Mesendoderm (in vitro differentiated cells): ENCODE data around the gene RASSF8.

Experiments
- DNase-seq: peaks from one replicate; pipeline ENCODE4 v3.0.0; 2013
- H2AK5ac ChIP-seq: 2 replicates; pipeline ENCODE4 v1.6.1; 2013; ENCODE audit warnings: low read length, inconsistent platforms
- H2BK120ac ChIP-seq: 2 replicates; pipeline ENCODE4 v1.6.1; 2013; ENCODE audit warnings: low read depth, mild to moderate bottlenecking, low read length, moderate library complexity, mixed read lengths
- H2BK15ac ChIP-seq: replicated peaks from 2 replicates; pipeline ENCODE4 v1.6.1; 2013; ENCODE audit warnings: low read depth, mild to moderate bottlenecking, moderate library complexity
- H2BK5ac ChIP-seq: 2 replicates; pipeline ENCODE4 v1.6.1; 2013; ENCODE audit warnings: low read length, inconsistent platforms
- H3K18ac ChIP-seq: 2 replicates; pipeline ENCODE4 v1.6.1; 2013; ENCODE audit warnings: mild to moderate bottlenecking, low read length, mixed read lengths
- H3K23ac ChIP-seq: one replicate; pipeline ENCODE4 v1.6.1; 2013; ENCODE audit warnings: low read length
- H3K27ac ChIP-seq: 2 replicates; pipeline ENCODE4 v1.5.1; 2013; ENCODE audit warnings: low read depth, mild to moderate bottlenecking, inconsistent platforms, low read length, moderate library complexity
- H3K27me3 ChIP-seq: 2 replicates; pipeline ENCODE4 v1.6.1; 2013; ENCODE audit warnings: low read length, control low read depth, mild to moderate bottlenecking, inconsistent platforms; ENCODE audit not compliant: insufficient read depth, poor library complexity
- H3K36me3 ChIP-seq: 2 replicates; pipeline ENCODE4 v1.6.1; 2013; ENCODE audit warnings: low read length, inconsistent platforms; ENCODE audit not compliant: control insufficient read depth, insufficient read depth
- H3K4ac ChIP-seq: one replicate; pipeline ENCODE4 v1.6.1; 2013; ENCODE audit warnings: low read depth, mild to moderate bottlenecking, low read length, moderate library complexity
- H3K4me1 ChIP-seq: 2 replicates; pipeline ENCODE4 v1.6.1; 2013; ENCODE audit warnings: low read depth, low read length, inconsistent platforms; ENCODE audit not compliant: control insufficient read depth
- H3K4me2 ChIP-seq: 2 replicates; pipeline ENCODE4 v1.6.1; 2013; ENCODE audit warnings: low read length
- H3K4me3 ChIP-seq: 2 replicates; pipeline ENCODE4 v1.5.1; 2013; ENCODE audit warnings: mild to moderate bottlenecking, low read length
- H3K56ac ChIP-seq: one replicate; pipeline ENCODE4 v1.6.1; 2013; ENCODE audit warnings: low read length
- H3K79me1 ChIP-seq: 2 replicates; pipeline ENCODE4 v1.6.1; 2013; ENCODE audit warnings: low read length, inconsistent platforms
- H3K79me2 ChIP-seq: 2 replicates; pipeline ENCODE4 v1.6.1; 2013; ENCODE audit warnings: mild to moderate bottlenecking, low read length; ENCODE audit not compliant: control insufficient read depth, insufficient read depth
- H3K9ac ChIP-seq: 2 replicates; pipeline ENCODE4 v1.6.1; 2013; ENCODE audit warnings: low read length, inconsistent platforms
- H4K5ac ChIP-seq: one replicate; pipeline ENCODE4 v1.6.1; 2013; ENCODE audit warnings: low read length
- H4K8ac ChIP-seq: one replicate; pipeline ENCODE4 v1.6.1; 2013; ENCODE audit warnings: low read depth, mild to moderate bottlenecking, control low read depth, low read length, moderate library complexity
- WGBS: extraction: QIAGEN DNeasy Blood & Tissue Kit; methylation state at CpG from one replicate; pipeline ENCODE4 v1.1.7; 2013; ENCODE audit warnings: low lambda C conversion rate, missing lambda C conversion rate; ENCODE audit not compliant: insufficient coverage; ENCODE audit errors: extremely low coverage; 5-methylcytosine and 5-hydroxymethylcytosine counted together

The RASSF8 gene

DNA sequence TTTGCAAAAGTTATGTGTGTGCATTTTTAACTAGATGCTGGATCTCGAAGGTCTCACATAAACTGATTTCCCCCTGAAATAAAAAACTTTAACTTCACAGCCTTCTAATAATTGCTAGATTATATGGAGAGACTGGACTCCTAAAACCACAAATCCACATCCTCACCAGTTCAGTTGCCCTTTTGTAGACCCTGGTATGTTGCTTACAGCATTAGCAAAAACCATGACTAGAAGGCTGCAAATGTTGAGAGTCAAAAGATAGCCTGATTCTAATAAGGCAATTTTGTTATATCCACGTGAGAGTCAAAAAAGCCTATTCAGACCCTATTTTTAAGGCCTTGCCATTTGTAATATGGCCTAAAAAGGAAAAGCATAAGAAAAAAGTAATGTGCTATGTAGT, 37.4 kb downstream of the RASSF8 start:
- no peak overlapping the region for H3K27ac ChIP-seq
- no peak for DNase-seq
- H3K9ac ChIP-seq, result no peak overlapping the region
- no peak overlapping the region for H2AK5ac ChIP-seq
- no peak overlapping the region for H3K18ac ChIP-seq
- H4K5ac ChIP-seq, result no peak overlapping the region
- no peak overlapping the region for H4K8ac ChIP-seq
- H3K79me1 ChIP-seq, result peaks cover 7% of the 10 kb centered on the region
- no peak overlapping the region for H3K4me3 ChIP-seq
- no peak overlapping the region for H3K23ac ChIP-seq
- peaks cover 18% of the 10 kb centered on the region for H3K79me2 ChIP-seq
- H3K27me3 ChIP-seq, result no peaks in the 10 kb centered on the region
- no peak overlapping the region for H2BK5ac ChIP-seq
- WGBS, result no CpG with 5 or more reads among the region's 2 CpGs
- no peaks in the 10 kb centered on the region for H3K36me3 ChIP-seq
- H3K56ac ChIP-seq, result no peak overlapping the region
- H3K4me2 ChIP-seq, result no peak overlapping the region
- peak overlapping the region; percentile 36 for H2BK15ac ChIP-seq
- peaks cover 6% of the 10 kb centered on the region for H3K4me1 ChIP-seq
- H3K4ac ChIP-seq, result no peak overlapping the region
- H2BK120ac ChIP-seq, result no peak overlapping the region

DNA sequence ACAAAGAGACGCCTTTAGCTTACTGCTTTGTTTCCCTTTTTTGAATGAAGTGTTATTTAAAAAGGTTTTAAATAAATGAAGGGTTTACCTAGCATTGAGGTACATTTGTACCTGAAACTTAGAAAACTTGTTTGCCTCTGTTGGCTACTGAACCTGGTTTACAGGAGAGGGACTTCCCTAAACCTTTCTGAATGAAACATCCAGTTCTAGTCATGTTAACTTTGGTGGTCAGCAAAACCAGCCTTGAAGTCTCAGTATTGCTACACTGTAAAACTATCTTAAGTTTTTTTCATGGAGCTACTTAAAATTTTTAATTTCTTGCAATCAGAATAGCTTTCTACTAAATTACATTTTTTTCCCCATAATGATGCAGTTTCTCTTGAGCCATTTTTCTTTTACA, 38.2 kb downstream of the RASSF8 start:
- no CpG with 5 or more reads among the region's 1 CpG for WGBS
- no peak overlapping the region for H2BK120ac ChIP-seq
- H3K4me1 ChIP-seq, result peaks cover 6% of the 10 kb centered on the region
- H2BK15ac ChIP-seq, result no peak overlapping the region
- no peak overlapping the region for H3K4me3 ChIP-seq
- H3K18ac ChIP-seq, result no peak overlapping the region
- H4K5ac ChIP-seq, result no peak overlapping the region
- no peak overlapping the region for H3K9ac ChIP-seq
- H2BK5ac ChIP-seq, result no peak overlapping the region
- H3K79me1 ChIP-seq, result peaks cover 5% of the 10 kb centered on the region
- H2AK5ac ChIP-seq, result no peak overlapping the region
- H3K4ac ChIP-seq, result no peak overlapping the region
- H3K4me2 ChIP-seq, result no peak overlapping the region
- peaks cover 14% of the 10 kb centered on the region for H3K79me2 ChIP-seq
- no peaks in the 10 kb centered on the region for H3K36me3 ChIP-seq
- H3K23ac ChIP-seq, result no peak overlapping the region
- no peak overlapping the region for H4K8ac ChIP-seq
- peak overlapping the region; percentile 45 for H3K56ac ChIP-seq
- H3K27ac ChIP-seq, result no peak overlapping the region
- DNase-seq, result no peak
- H3K27me3 ChIP-seq, result no peaks in the 10 kb centered on the region

- peaks cover 12% of the 10 kb centered on the region for H3K79me2 ChIP-seq
- H3K23ac ChIP-seq, result no peak overlapping the region
- H4K5ac ChIP-seq, result no peak overlapping the region
- peak; percentile 96 for DNase-seq
- no peak overlapping the region for H3K4me3 ChIP-seq
- no peak overlapping the region for H3K9ac ChIP-seq
- H2BK5ac ChIP-seq, result no peak overlapping the region
- no peak overlapping the region for H2BK15ac ChIP-seq
- peaks cover 4% of the 10 kb centered on the region for H3K4me1 ChIP-seq
- H3K79me1 ChIP-seq, result peaks cover 4% of the 10 kb centered on the region
- no peak overlapping the region for H3K4me2 ChIP-seq
- H2AK5ac ChIP-seq, result no peak overlapping the region
- H3K27ac ChIP-seq, result no peak overlapping the region
- no peak overlapping the region for H3K18ac ChIP-seq
- H3K27me3 ChIP-seq, result no peaks in the 10 kb centered on the region
- no peak overlapping the region for H3K4ac ChIP-seq
- no peak overlapping the region for H3K56ac ChIP-seq
- H2BK120ac ChIP-seq, result no peak overlapping the region
- no CpG with 5 or more reads among the region's 6 CpGs for WGBS
- no peak overlapping the region for H4K8ac ChIP-seq
- H3K36me3 ChIP-seq, result no peaks in the 10 kb centered on the region
Observed at GRCh38 chr12:25997201-25997963, 38.9 kb downstream of the RASSF8 start.

- WGBS, result no CpG with 5 or more reads among the region's 4 CpGs
- no peak overlapping the region for H3K18ac ChIP-seq
Observed at GRCh38 chr12:26000898-26001297, 42.4 kb downstream of the RASSF8 start.

GRCh38 chr12:26001530-26001929, 43.0 kb downstream of the RASSF8 start:
- H4K5ac ChIP-seq, result no peak overlapping the region
- H3K18ac ChIP-seq, result no peak overlapping the region
- no peak overlapping the region for H3K4ac ChIP-seq
- peaks cover 8% of the 10 kb centered on the region for H3K79me2 ChIP-seq
- H3K4me1 ChIP-seq, result no peaks in the 10 kb centered on the region
- H3K4me2 ChIP-seq, result no peak overlapping the region
- DNase-seq, result peak; percentile 66
- no peak overlapping the region for H3K9ac ChIP-seq
- H3K23ac ChIP-seq, result no peak overlapping the region
- no peak overlapping the region for H3K27ac ChIP-seq
- no peak overlapping the region for H2BK5ac ChIP-seq
- no peak overlapping the region for H3K56ac ChIP-seq
- H3K79me1 ChIP-seq, result peaks cover 10% of the 10 kb centered on the region
- no CpG with 5 or more reads among the region's 2 CpGs for WGBS
- H3K4me3 ChIP-seq, result no peak overlapping the region
- H2BK120ac ChIP-seq, result no peak overlapping the region
- no peaks in the 10 kb centered on the region for H3K36me3 ChIP-seq
- H2BK15ac ChIP-seq, result no peak overlapping the region
- no peak overlapping the region for H4K8ac ChIP-seq
- H2AK5ac ChIP-seq, result no peak overlapping the region
- H3K27me3 ChIP-seq, result no peaks in the 10 kb centered on the region

More at GRCh38 chr12:26000898-26001297, 42.4 kb downstream of the RASSF8 start:
- Histone ChIP-seq H3K4me2 (no peak overlapping the region), H3K56ac (no peak overlapping the region), H4K8ac (peak overlapping the region; percentile 76), H2BK120ac (no peak overlapping the region), H4K5ac (no peak overlapping the region), H3K4me1 (no peaks in the 10 kb centered on the region), H3K9ac (no peak overlapping the region), H3K23ac (no peak overlapping the region), H2BK15ac (no peak overlapping the region), H3K79me1 (peaks cover 9% of the 10 kb centered on the region), H3K4ac (no peak overlapping the region), H3K79me2 (peaks cover 8% of the 10 kb centered on the region), H3K4me3 (no peak overlapping the region), H3K36me3 (no peaks in the 10 kb centered on the region), H2BK5ac (no peak overlapping the region), H3K27me3 (no peaks in the 10 kb centered on the region), H3K27ac (no peak overlapping the region), H2AK5ac (no peak overlapping the region)
- no peak for DNase-seq

- Histone ChIP-seq H3K56ac (no peak overlapping the region), H2BK5ac (no peak overlapping the region), H2BK15ac (no peak overlapping the region), H3K27me3 (no peaks in the 10 kb centered on the region), H4K5ac (no peak overlapping the region), H3K36me3 (no peaks in the 10 kb centered on the region), H3K4ac (no peak overlapping the region), H3K4me2 (no peak overlapping the region), H3K4me3 (no peak overlapping the region), H3K23ac (no peak overlapping the region), H3K9ac (no peak overlapping the region), H3K79me2 (peaks cover 8% of the 10 kb centered on the region), H3K27ac (no peak overlapping the region), H2AK5ac (no peak overlapping the region), H3K79me1 (peaks cover 13% of the 10 kb centered on the region), H2BK120ac (no peak overlapping the region), H3K18ac (no peak overlapping the region), H3K4me1 (no peaks in the 10 kb centered on the region), H4K8ac (no peak overlapping the region)
- no peak for DNase-seq
- WGBS, result no CpG with 5 or more reads among the region's 1 CpG
Observed at GRCh38 chr12:26003065-26003464, 44.6 kb downstream of the RASSF8 start.
